ENCODE data around the gene ARHGAP20.
"Not testable (repeated sequence)": the region's sequence is repeated elsewhere in the genome, so short reads cannot be mapped to it uniquely, and the experiment has no call there.

ARHGAP20 gene

DNA sequence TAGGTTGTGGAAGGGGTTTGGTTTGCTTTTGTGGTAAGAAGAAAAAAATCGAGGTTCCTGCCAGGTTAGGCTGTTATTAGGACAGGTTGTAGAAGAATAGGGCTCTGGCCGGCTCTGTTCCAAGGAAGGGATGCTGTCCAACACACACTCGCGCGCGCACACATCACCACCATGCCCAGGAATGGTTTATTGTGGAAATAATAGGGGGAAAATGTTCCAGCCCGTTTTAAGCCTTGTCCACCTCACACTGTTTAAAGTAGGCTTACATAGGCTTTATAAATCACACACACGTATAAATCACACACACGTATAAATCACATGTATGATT, 1.2 kb upstream of the ARHGAP20 start:
- no peak for DNase-seq

GRCh38 chr11:110712659-110713448, 617 bp upstream of the ARHGAP20 start:
- peak; percentile 18 for DNase-seq

- DNase-seq = no peak
Measured at GRCh38 chr11:110711448-110711775, 825 bp downstream of the ARHGAP20 start.

DNA sequence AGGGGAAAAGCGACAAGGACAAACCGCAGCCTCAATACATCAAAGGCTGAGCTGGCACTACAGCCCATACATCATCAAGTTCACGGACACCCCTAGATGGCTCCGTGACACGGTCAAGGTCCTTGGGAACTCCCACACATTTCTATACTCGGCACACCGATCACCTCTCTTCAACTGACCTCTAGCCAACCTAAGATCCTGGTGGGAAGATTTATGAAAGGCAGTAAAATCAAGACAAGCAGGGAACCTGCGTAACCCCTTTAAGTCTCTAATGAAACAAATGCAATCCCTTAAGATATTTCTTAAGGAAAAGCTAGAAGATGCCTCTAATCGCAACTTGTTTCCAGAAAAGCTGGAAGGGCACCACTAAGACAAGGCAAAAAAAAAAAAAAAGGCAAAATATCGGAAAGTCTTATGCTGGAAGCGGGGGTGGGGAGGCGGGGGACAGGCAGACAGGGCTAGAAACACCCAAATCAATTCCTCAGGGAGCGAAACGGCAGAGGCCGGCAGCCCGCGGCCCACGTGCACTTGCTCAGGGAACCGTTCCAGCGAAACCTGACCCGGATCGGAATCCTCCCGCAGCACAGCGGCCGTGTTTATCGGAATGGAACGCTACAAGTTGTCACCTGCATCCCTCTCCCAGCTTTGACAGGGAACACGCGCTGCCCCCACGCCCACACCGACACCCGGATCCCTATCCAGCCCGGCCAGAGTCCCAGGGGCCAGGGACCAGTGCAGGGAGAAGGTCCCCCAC, 1.4 kb downstream of the ARHGAP20 start:
- no peak for DNase-seq

DNA sequence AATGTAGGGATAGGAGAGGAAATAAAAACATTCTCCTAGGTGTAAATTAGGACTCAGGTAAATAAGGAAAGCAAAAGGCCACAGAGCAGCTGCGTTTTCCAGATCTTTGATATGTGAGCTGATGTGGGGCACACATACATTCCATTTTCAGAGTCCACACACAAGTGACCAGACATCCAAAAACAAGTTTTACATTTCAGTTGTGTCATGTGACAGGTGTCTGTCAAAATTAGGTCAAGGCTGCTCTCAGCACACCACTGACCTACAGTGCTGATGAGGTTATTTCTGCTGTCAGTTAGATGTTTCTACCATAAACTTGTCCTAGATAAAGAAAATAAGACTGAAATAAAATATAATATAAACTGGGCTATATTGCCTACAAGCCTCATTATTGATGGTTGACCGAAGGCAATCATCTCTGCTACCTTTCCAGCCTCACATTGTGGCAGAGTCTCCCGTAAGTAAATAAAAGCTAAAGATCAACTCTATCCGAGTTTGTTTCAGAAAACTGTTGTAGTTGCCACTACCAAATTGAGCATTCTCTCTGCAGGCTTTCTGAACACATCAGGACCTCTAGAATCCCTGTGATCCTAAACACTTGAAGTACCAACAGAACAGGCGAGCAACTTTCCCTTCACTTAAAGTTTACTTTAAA, 7.9 kb downstream of the ARHGAP20 start:
- no peak for DNase-seq

GRCh38 chr11:110691926-110692325, 20.3 kb downstream of the ARHGAP20 start:
- DNase-seq = no peak

GRCh38 chr11:110689306-110689705, 22.9 kb downstream of the ARHGAP20 start:
- DNase-seq = no peak

DNA sequence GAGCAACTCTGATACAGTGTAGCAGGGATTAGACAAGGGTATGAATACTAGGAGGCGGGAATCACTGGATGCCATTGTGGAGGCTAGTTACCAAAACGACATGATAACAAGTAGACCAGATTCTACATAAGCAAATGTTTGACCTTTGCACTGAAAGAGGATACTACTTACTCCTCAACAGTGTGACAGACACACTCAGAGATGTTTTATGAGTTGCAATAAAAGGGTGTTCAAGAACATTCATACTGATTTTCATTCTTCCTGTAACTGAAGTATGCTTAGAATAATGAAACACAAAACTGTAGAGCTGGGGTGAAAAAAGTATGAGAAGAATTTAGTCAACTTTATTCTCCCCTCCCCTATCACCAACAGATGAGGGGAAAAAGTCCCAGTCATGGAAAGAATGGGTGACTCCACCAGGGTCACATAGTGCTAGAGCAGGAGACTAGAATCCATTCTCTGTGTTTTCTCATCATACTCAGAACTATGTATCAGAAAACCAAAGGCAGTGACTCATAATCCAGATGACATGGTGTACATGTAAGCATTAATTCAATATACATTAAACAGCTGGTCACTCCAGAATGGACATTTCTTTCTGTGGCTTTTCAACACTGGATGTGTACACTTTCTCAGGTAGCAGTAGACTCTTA, 32.8 kb downstream of the ARHGAP20 start:
- no peak for DNase-seq

DNA sequence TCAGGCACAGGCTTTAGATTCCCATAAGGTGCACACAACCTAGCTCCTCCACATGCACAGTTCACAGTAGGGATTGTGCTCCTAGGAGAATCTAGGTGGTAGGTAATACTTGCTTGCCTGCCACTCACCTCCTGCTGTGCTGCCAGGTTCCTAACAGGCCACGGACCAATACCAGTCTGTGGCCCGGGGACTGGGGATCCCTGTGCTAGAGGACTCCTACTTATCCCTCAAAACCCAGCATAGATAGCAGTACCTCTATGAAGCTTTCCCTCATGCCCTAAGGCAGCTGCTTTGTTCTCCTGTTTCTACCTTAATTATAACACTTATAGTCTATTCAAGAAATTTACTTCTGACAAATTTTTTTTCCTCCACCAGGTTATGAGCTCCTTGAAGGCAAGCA, 36.7 kb downstream of the ARHGAP20 start:
- no peak for DNase-seq

DNA sequence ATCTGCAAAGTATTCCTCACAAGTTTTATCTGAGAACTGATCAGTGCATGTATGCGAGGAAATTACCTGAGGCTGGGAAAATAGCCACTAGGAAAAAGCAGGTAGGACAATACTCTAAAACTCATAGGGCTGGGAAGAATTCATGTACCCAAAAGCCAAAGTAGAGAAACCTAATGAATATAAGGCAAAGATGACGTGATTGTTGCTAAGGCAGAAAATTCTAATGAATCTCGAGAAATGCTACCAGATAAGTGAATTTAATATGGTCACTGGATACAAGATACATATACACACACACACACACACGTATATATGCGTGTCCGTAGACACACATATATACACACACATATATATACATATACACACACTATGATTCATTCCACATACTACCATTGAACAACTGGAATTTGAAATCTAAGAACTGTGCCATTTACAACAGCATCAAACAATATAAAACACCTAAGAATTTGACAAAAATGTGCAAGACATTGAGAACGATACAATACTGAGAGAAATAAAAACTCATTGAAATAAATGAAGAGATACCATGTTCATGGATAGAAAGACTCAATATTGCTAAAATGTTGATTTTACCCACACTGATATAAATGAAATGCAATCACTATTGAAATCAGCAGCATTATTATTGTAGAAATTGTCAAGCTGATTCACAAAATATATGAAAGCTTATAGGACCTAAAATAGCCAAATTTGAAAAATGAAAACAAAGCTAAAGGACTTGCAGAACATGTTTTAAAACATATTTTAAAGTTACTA, 46.4 kb downstream of the ARHGAP20 start:
- no peak for DNase-seq

DNA sequence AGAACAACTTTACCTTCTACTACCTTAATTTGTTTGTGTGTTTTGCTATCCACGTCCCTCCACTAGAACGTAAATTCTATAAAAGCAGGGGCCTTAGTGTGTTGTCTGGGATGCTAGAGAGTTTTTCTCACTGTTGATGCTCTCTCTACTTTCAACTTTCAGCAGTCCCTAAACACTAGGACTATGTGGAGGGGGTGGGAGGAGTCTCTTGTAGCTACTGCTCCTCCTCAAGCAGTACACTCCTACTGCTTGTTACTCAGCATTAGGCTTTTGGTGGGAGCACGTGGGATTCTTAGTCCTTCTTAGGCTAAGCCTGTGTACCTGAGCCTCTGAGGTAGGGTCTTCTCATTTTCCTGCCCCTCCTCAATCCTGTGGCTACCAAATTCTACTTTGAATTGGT, 56.3 kb downstream of the ARHGAP20 start:
- no peak for DNase-seq

DNA sequence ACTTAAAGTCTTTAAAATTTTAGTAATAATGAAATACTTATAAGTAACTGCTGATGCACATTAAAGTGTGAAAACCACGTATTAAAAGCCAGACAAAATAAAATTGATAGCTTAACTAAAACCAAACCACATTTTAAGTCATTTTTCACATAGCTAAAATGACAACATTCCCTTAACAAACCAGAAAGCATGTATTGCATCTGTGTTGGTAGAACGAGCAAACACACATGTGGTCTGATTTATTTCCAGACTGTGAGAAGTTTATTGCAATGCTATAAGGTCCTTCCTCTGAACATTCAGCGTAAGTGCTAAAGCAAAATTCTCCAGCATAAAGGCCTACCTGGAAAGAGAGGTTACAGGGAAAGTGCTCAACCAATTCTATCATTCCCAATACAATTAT, 57.8 kb downstream of the ARHGAP20 start:
- DNase-seq = no peak

GRCh38 chr11:110645253-110645652, 67.0 kb downstream of the ARHGAP20 start:
- no peak for DNase-seq

DNA sequence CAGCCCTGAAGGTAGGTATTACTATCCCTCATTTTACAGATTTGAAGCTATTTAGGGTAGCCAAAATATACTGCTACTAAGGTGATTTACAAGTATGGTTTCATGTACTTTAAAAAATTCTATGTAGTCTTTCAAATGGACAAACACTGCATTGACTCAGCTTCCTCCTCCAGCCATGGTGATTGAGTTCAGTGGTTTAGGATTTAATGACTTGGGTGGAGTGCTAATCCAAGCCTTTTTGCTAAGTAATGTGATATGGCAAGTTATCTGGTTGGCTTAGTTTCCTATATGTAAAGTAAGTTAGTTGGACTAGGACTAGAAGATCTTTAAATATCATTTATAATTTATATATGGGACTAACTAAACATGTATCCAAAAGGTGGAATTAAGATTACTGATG, 77.9 kb downstream of the ARHGAP20 start:
- DNase-seq = no peak

DNA sequence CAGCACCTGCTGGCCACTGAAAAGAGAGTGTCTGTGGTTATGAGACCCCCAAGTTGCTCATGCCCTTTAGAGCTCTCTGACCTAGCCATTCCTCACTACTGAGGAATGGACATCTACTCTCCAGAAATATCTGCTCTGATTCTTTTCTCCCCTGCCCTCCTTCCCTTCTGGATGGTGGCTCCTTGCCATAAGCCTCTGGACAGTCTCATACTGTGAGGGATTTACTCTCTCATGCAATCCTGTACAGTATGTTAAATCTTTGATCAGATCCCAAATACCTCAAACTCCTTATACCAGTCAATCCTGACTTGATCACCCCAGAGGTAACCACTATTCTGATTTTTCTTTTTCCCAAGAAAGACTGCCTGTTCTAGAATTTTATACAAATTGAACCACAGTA, 80.7 kb downstream of the ARHGAP20 start:
- no peak for DNase-seq

DNA sequence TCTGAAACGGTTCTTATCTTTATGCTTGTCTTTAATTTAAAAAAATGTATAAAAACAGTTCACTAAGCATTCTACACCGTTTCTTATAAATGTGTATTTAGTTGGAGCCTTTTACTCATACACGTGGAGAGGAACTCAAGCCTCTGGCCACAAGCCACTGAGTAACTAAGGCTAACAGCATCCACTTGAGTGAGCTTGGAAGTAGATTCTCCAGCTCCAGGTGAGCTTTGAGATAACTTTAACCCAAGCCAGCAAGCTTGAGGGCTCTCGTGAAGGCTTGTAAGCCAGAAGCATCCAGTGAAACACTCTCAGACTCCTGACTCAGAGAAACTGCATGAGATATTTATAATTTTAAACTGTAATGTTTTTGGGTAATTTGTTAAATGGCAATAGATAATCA, 82.6 kb downstream of the ARHGAP20 start:
- no peak for DNase-seq

GRCh38 chr11:110621826-110622225, 90.4 kb downstream of the ARHGAP20 start:
- no peak for DNase-seq

DNA sequence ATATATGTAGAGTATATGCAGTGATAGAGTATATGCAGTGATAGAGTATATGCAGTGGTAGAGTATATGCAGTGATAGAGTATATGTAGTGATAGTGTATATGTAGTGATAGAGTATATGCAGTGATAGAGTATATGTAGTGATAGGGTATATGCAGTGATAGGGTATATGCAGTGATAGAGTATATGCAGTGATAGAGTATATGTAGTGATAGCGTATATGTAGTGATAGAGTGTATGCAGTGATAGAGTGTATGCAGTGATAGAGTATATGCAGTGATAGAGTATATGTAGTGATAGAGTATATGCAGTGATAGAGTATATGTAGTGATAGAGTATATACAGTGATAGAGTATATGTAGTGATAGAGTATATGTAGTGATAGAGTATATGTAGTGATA, 92.9 kb downstream of the ARHGAP20 start:
- DNase-seq = not testable (repeated sequence)

DNA sequence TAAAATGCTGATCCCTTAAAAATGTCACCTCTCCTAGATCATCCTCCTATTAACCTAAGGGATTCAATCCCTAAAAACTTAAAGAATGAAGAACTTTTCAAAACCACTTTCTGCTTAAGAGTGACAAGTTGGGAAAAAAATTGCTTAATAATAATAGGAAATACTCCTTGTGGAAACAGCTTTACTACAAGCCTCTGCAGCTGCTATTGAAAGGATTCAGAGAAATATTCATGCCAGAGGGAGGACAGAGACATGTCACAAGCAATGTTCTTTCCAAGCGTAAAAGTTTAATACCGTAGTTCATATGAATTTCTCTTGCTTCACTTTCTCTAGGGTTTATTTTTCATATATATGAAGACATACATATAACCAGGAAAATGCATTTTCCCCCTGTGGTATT, 98.2 kb downstream of the ARHGAP20 start:
- no peak for DNase-seq

DNA sequence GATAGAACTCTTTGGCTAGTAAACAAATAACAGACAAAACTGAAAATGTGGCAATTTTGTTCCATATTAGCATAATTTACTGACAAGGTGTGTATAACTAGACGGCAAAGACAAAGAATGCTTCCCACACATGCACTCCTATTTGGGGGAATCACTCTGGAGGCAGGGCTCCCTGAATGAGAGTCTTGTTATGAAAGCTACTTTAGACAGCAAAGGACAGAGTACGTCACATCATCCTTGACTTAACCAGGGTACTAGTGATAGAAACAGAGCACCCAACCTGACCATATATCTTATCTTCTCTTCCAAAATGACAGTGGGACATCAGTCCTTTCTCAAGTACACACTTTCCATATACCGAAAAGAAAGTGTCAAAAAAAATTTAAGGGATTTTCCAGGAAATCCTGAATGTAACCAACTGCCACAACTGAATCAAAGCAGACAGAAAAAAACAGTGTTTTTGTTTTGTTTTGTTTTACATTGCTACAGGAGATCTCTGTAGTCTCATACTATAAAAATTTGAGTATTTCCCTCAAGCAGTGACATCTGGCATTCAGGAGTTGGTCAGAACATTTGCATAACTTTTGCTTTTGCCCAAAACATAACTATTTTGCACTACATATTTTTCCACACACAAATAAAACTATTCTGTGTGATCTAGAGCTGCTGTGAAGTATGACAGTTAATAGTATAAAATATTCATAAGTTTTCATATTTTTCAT, 98.9 kb downstream of the ARHGAP20 start:
- DNase-seq = no peak

- DNase-seq = no peak
Measured at GRCh38 chr11:110606415-110606814, 105.8 kb downstream of the ARHGAP20 start.

DNA sequence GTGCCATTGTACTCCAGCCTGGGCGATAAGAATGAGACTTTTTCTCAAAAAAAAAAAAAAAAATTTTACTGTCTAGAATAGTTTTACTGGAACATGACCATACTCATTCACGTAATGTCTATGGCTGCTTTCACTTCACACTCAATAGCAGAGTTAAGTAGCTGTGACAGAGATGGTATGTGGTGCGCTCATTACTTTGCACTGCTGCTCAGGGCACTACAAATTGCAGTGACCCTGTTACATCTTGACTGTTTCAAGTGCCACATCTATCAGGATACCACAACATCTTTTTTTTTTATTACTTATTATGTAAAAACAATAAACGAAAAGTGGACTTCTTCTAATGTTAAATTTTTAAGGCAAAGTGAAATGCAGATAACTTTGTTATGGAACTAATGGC, 110.3 kb downstream of the ARHGAP20 start:
- no peak for DNase-seq

Measured in NCI-H1694 treated with DMSO at 0.1 percent for 48 hours (cell line).